ENCODE data around the gene NSUN2. TPM values are rescaled to one million over a fixed set of nuclear protein-coding genes. Genes with fewer than 3 reads are reported as not detected.

The NSUN2 gene
- polyA plus RNA-seq, 1 donor = 83.8 TPM

DNA sequence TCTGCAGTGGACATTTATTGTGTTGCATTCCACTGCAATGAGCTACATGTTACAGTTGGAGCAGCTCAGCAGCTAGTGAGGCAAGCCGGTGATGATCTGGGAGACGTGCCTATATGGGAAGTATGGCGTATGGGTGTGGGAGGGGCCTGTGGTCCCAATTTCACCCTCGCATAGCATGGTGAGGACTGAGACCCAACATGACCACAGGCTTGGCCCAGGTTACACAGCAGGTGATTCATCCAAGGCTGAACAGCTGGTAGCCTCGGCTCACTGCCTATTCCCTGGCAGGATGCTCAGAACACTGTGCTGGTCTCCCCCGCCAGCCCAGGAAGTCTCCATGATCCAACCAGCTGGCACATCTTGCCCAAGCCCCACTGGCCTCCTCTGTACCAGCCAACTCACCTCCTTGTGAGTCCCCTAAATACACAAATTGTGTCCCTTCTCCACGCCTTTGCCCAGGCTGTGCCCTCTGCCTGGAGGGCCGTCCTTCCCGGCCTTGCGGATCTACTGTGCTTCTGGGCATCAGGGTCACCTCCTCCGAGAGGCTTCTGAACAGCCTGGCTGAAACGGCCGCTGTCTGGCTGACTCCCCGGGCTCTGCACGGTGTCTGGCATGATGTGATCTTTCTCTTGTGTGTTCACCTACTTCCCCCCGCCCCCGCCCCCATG is 81.4 kb downstream of the NSUN2 start:
- no peak overlapping the region for H3K27ac ChIP-seq (ENCODE audit: low read length)
- no peaks in the 10 kb centered on the region for H3K27me3 ChIP-seq (ENCODE audit: control insufficient read depth, insufficient read depth, low read length)
- no peaks in the 10 kb centered on the region for H3K36me3 ChIP-seq (ENCODE audit: control insufficient read depth, insufficient read depth, low read length)
- DNase-seq = no peak
- no peak overlapping the region for H3K4me3 ChIP-seq (ENCODE audit: low read length)
- no peaks in the 10 kb centered on the region for H3K9me3 ChIP-seq (ENCODE audit: control insufficient read depth, low read depth, low read length)
- no peaks in the 10 kb centered on the region for H3K4me1 ChIP-seq (ENCODE audit: control insufficient read depth, insufficient read depth, low read length)
- no CpG with 5 or more reads among the region's 17 CpGs for WGBS (ENCODE audit: insufficient coverage, low lambda C conversion rate)

DNA sequence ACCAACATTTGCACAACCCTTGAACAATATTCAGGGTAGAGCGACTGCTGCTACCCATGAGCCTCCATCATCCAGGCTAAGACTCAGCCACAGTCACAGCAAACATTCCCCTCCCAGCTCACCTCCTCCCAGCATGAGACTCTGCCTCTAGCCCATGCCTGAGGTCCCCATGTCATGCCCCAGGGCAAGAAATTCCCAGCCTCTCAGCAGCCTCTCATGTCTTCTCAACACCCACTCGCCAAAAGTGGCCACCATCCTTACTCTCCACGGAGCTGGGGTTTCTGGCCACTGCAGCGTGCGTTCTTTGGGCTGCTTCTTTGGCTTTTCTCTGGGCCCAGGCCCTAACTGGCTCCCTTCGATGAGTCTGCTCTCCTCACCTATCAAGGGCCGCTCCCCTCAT is 82.2 kb downstream of the NSUN2 start:
- WGBS (ENCODE audit: insufficient coverage, low lambda C conversion rate) = 100% methylated on average over 1 of the region's 7 CpGs
- no peak overlapping the region for H3K4me3 ChIP-seq (ENCODE audit: low read length)
- H3K27ac ChIP-seq (ENCODE audit: low read length) = no peak overlapping the region
- H3K27me3 ChIP-seq (ENCODE audit: control insufficient read depth, insufficient read depth, low read length) = peaks cover 2% of the 10 kb centered on the region
- no peaks in the 10 kb centered on the region for H3K36me3 ChIP-seq (ENCODE audit: control insufficient read depth, insufficient read depth, low read length)
- H3K9me3 ChIP-seq (ENCODE audit: control insufficient read depth, low read depth, low read length) = no peaks in the 10 kb centered on the region
- no peaks in the 10 kb centered on the region for H3K4me1 ChIP-seq (ENCODE audit: control insufficient read depth, insufficient read depth, low read length)
- no peak for DNase-seq

Other genes with a start within 250 kb of the NSUN2 start
- gene UBE2QL1, start 184.2 kb downstream of the NSUN2 start, polyA plus RNA-seq = 0.81 TPM
- 9.1 TPM for gene SRD5A1, start 396 bp upstream of the NSUN2 start, polyA plus RNA-seq
- gene TENT4A, start 80.4 kb upstream of the NSUN2 start, polyA plus RNA-seq = 24.7 TPM

Data from large intestine (tissue), 3 donors.